GM18873 (cell line): ENCODE data around the gene IFNE.

Experiments
- ATAC-seq: cut with Tn5 transposase; IDR thresholded peaks from one replicate; pipeline ENCODE4 v1.9.1; 2021; ENCODE audit warnings: mild to moderate bottlenecking, moderate library complexity, moderate number of reproducible peaks; ENCODE audit not compliant: unreplicated experiment, low FRiP score

IFNE gene

GRCh38 chr9:21482213-21482612 lies at the start of gene IFNE:
Gene IFNE (minus strand): TSS chr9:21482313. CDS start chr9:21481694, 619 bp downstream.
- no peak for ATAC-seq

- no peak for ATAC-seq
Measured at GRCh38 chr9:21528123-21528808, 46.2 kb upstream of the IFNE start.

GRCh38 chr9:21527579-21527978 lies 45.5 kb upstream of the IFNE start:
- no peak for ATAC-seq

GRCh38 chr9:21525174-21525573 lies 43.1 kb upstream of the IFNE start:
- no peak for ATAC-seq

GRCh38 chr9:21524099-21524830 lies 42.2 kb upstream of the IFNE start:
- ATAC-seq, result no peak

- no peak for ATAC-seq
Measured at GRCh38 chr9:21523021-21524014, 41.2 kb upstream of the IFNE start.

- ATAC-seq, result no peak
Measured at GRCh38 chr9:21522348-21522747, 40.2 kb upstream of the IFNE start.

GRCh38 chr9:21521448-21521847 lies 39.3 kb upstream of the IFNE start:
- no peak for ATAC-seq

GRCh38 chr9:21520501-21521228 lies 38.6 kb upstream of the IFNE start:
- ATAC-seq, result no peak

GRCh38 chr9:21519855-21520434 lies 37.8 kb upstream of the IFNE start:
- no peak for ATAC-seq

- no peak for ATAC-seq
Measured at GRCh38 chr9:21516796-21517195, 34.7 kb upstream of the IFNE start.

- no peak for ATAC-seq
Measured at GRCh38 chr9:21513431-21513830, 31.3 kb upstream of the IFNE start.

GRCh38 chr9:21510806-21511205 lies 28.7 kb upstream of the IFNE start:
- ATAC-seq, result no peak

- ATAC-seq, result no peak
Measured at GRCh38 chr9:21507483-21507790, 25.3 kb upstream of the IFNE start.

GRCh38 chr9:21506626-21507482 lies 24.7 kb upstream of the IFNE start:
- no peak for ATAC-seq

GRCh38 chr9:21505425-21506179 lies 23.5 kb upstream of the IFNE start:
- no peak for ATAC-seq

- no peak for ATAC-seq
Measured at GRCh38 chr9:21504894-21505293, 22.8 kb upstream of the IFNE start.

- no peak for ATAC-seq
Measured at GRCh38 chr9:21504113-21504512, 22.0 kb upstream of the IFNE start.
